ENCODE measurements around the gene EEF1A2.

- no peak for TF ChIP-seq POLR2A (IDR thresholded peaks at IDR 0.05; ENCODE audit: low read depth, low read length)
- no peak for TF ChIP-seq SPI1 (IDR thresholded peaks at IDR 0.05; ENCODE audit: low read depth, low read length)
- TF ChIP-seq TAF1 (IDR thresholded peaks at IDR 0.05; ENCODE audit: low read depth, low read length) = no peak
- TF ChIP-seq POLR2AphosphoS5 (IDR thresholded peaks at IDR 0.05; ENCODE audit: low read depth, low read length) = no peak
- TF ChIP-seq POU2F2 (IDR thresholded peaks at IDR 0.05; ENCODE audit: low read depth, low read length) = no peak
- no peak for TF ChIP-seq PAX5 (IDR thresholded peaks at IDR 0.05; ENCODE audit: insufficient read depth, low read length, severe bottlenecking)
Measured at GRCh38 chr20:63456429-63457284, 42.2 kb downstream of the EEF1A2 start.

Measured in GM12891 (cell line).